ENCODE measurements around the gene H1-8.

The H1-8 gene

DNA sequence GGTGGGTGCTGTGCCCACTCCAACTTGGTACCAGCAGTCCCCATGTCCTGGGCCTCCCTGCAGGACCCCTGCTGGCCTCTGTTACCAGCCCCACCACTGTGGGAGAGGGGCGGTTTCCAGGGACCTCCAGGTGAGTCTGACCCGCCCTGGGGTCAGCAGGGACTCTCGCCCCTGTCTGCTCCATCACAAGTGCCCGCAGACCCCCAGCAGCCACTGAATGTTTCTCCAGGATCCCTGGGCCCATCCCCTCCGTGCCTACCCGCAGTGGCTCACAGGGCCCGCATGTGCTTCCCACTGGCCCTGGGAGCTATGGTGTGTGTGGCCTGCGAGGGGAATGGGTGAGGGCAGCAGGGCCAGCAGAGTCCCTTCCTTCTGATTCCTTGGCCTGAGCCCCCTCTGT lies 24.4 kb upstream of the H1-8 start:
- TF ChIP-seq, protein P1, sequence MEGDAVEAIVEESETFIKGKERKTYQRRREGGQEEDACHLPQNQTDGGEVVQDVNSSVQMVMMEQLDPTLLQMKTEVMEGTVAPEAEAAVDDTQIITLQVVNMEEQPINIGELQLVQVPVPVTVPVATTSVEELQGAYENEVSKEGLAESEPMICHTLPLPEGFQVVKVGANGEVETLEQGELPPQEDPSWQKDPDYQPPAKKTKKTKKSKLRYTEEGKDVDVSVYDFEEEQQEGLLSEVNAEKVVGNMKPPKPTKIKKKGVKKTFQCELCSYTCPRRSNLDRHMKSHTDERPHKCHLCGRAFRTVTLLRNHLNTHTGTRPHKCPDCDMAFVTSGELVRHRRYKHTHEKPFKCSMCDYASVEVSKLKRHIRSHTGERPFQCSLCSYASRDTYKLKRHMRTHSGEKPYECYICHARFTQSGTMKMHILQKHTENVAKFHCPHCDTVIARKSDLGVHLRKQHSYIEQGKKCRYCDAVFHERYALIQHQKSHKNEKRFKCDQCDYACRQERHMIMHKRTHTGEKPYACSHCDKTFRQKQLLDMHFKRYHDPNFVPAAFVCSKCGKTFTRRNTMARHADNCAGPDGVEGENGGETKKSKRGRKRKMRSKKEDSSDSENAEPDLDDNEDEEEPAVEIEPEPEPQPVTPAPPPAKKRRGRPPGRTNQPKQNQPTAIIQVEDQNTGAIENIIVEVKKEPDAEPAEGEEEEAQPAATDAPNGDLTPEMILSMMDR (conservative IDR thresholded peaks at IDR 0.05; ENCODE audit: low read depth, low read length), result no peak
- DNase-seq (ENCODE audit: low read depth), result no peak
- no peak overlapping the region for H3K4me3 ChIP-seq (ENCODE audit: low read length)

- no peak for DNase-seq (ENCODE audit: low read depth)
- TF ChIP-seq, protein P1 (conservative IDR thresholded peaks at IDR 0.05; ENCODE audit: low read depth, low read length), result no peak
- H3K4me3 ChIP-seq (ENCODE audit: low read length), result no peak overlapping the region
Observed at GRCh38 chr3:129519449-129519848, 23.5 kb upstream of the H1-8 start.

DNA sequence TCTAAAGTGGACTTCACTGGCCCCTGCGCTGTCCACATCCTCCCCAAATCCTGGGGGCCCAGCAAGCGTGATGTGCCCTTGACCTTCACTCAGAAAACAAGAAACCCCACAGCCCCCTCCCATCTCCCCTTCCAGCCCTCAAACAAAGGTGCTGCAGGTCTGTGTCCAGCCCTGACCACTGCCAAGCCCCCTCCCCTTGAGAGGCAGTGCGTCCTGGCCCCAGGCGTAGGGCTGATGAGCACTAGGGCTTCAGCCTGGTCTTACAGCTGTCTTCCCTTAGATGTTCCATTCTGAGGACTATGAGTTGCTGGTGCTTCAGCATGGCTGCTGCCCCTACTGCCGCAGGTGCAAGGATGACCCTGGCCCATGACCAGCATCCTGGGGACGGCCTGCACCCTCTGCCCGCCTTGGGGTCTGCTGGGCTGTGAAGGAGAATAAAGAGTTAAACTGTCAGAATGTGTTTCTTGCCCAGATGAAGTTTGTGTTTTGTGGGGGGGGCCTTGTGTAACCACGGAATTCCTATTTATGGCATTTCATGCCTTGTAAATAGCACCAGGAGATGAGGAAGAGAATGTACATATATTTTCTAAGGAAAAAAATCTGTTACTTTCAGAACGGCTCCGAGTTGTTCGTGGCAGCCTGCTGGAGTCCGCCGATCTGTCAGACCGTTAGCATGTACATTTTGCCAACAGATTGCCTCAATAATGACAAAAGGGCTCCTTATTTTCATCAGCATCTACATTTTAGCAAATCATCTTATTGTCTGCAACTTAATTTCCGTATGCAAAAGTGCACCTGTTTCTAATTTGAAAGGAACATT lies 22.9 kb upstream of the H1-8 start:
- DNase-seq (ENCODE audit: low read depth), result no peak
- TF ChIP-seq, protein P1 (conservative IDR thresholded peaks at IDR 0.05; ENCODE audit: low read depth, low read length), result no peak

GRCh38 chr3:129520960-129521359 lies 22.0 kb upstream of the H1-8 start:
- H3K4me3 ChIP-seq (ENCODE audit: low read length), result no peak overlapping the region
- TF ChIP-seq, protein P1 (conservative IDR thresholded peaks at IDR 0.05; ENCODE audit: low read depth, low read length), result no peak
- DNase-seq (ENCODE audit: low read depth), result no peak

More for the DNA sequence above, 22.9 kb upstream of the H1-8 start:
- no peak overlapping the region for H3K4me3 ChIP-seq (ENCODE audit: low read length)

GRCh38 chr3:129521611-129522010 lies 21.4 kb upstream of the H1-8 start:
- TF ChIP-seq, protein P1 (conservative IDR thresholded peaks at IDR 0.05; ENCODE audit: low read depth, low read length), result no peak
- no peak overlapping the region for H3K4me3 ChIP-seq (ENCODE audit: low read length)
- no peak for DNase-seq (ENCODE audit: low read depth)

- TF ChIP-seq, protein P1 (conservative IDR thresholded peaks at IDR 0.05; ENCODE audit: low read depth, low read length), result no peak
Observed at GRCh38 chr3:129522953-129523352, 20.0 kb upstream of the H1-8 start.

GRCh38 chr3:129524081-129524480 lies 18.9 kb upstream of the H1-8 start:
- TF ChIP-seq, protein P1 (conservative IDR thresholded peaks at IDR 0.05; ENCODE audit: low read depth, low read length), result no peak
- H3K4me3 ChIP-seq (ENCODE audit: low read length), result no peak overlapping the region
- no peak for DNase-seq (ENCODE audit: low read depth)

More at GRCh38 chr3:129522953-129523352, 20.0 kb upstream of the H1-8 start:
- no peak overlapping the region for H3K4me3 ChIP-seq (ENCODE audit: low read length)
- DNase-seq (ENCODE audit: low read depth), result no peak
